GM21723 (cell line): ENCODE data around the gene VWA1.
"Not testable (repeated sequence)": the region's sequence is repeated elsewhere in the genome, so short reads cannot be mapped to it uniquely, and the experiment has no call there.

ENCODE experiments used
- ATAC-seq: cut with Tn5 transposase; IDR thresholded peaks from one replicate; pipeline ENCODE4 v1.9.1; 2021; ENCODE audit warnings: mild to moderate bottlenecking, moderate library complexity; ENCODE audit not compliant: unreplicated experiment

The VWA1 gene

DNA sequence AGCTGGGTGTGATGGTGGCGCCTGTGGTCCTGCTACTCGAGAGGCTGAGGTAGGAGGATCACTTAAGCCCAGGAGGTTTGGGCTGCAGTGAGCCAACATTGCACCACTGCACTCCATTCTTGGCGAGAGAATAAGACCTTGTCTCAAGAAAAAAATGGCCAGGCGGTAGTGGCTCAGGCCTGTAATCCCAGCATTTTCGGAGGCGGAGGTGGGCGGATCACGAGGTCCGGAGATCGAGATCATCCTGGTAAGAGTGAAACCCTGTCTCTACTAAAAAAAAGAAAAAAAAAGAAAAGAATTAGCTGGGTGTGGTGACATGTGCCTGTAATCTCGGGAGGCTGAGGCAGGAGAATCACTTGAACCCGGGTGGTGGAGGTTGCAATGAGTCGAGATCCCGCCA lies 47.4 kb downstream of the VWA1 start:
- no peak for ATAC-seq

DNA sequence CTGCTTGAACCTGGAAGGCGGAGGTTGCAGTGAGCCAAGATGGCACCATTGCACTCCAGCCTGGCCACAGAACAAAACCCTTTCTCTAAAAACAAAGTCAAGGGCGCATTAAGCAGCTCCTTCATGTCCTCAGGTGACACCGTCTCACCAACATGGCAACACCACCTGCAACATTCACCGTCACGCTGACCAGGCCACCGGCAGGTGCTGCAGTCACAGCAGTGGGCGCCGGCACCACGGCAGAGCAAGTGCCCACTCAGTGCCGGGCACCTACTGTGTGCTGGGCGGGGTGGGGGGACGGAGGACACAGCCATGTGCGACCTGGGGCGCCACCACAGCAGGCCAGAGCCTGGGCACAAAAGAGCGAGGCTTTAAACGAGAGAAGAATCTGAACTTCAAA lies 48.2 kb downstream of the VWA1 start:
- no peak for ATAC-seq

DNA sequence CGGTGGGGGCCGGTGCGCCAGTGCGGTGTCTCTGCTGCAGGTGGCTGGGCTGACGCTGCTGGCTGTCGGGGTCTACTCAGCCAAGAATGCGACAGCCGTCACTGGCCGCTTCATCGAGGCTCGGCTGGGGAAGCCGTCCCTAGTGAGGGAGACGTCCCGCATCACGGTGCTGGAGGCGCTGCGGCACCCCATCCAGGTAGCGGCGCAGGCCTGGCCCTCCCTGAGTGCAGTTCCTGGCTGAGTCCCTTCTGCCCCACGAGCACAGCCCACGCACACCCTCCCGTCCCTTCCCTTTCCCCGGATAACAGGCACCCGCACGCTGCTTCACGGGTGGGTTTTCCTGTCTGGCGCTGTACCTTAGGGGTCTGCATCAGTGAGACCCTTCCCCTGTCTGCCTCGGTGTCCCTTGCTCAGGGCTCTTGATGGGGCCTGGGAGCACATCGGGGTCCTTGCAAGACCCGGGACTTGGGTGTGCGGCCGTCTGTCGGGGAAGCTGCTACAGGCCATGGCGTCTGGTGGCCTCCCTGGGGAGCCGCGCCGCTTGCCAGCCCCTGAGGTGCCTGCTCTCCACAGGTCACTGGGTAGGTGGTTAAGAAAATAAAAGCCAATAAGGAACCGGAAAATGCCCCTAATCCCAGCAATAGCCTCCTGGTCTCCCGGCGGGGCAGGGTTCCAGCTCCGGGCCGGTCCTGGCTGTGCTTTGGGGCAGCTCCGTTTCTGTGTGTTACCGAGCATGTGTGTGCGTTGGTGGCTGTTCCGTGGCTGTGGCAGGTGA lies 49.7 kb downstream of the VWA1 start:
- not testable (repeated sequence) for ATAC-seq

DNA sequence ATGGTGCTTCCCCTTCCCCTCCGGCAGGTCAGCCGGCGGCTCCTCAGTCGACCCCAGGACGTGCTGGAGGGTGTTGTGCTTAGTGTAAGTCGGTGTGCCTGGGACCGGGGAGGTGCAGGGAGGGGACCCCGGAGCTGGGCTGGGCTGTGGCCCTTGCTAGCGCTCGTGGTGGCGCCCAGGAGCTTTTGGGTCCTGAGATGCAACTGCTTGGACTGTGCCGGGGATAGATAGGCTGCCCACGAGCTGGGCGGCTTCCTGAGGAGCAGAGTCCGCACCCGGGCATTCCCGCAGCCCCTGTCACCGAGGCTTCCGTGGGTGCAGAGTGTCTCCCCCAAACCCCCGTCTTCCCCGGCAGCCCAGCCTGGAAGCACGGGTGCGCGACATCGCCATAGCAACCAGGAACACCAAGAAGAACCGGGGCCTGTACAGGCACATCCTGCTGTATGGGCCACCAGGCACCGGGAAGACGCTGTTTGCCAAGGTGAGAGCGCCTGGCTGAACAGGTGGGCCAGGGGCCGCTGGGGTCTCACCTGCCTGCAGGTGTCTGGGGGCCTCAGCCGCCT lies 50.3 kb downstream of the VWA1 start:
- ATAC-seq = not testable (repeated sequence)

DNA sequence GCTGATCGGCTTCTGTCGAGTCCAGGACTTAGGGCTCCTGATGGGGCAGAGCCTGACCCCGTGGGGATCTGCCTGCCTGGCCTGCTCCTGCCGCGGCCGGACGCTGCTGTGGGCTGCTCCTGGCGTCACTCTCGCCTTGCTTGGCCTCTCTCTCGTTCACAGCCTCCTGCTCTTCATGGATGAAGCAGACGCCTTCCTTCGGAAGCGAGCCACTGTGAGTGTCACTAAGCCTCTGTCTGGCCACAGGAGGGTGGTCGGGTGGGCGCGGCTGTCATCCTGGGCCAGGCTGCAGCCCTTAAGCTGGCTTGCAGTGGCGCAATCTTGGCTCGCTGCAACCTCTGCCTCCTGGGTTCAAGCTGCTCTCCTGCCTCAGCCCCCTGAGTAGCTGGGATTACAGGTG lies 52.2 kb downstream of the VWA1 start:
- no peak for ATAC-seq

DNA sequence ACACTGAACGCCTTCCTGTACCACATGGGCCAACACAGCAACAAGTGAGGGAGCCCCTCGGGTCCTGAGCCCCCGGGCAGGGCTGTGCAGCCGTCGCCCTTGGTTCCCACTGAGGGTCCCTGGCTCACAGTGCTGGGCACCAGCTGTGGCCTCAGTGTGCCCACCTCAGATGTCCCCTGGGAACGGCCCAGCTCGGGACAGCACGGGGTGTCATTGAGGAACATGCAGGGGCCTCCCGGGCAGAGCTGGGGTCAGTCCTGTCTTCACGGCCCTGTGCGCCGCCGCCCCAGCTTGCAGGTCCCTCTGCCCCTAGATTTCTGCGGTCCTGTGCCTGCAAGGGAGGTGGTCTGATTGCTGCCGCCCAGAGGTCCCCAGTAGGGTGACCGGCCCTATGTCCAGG lies 53.7 kb downstream of the VWA1 start:
- no peak for ATAC-seq

DNA sequence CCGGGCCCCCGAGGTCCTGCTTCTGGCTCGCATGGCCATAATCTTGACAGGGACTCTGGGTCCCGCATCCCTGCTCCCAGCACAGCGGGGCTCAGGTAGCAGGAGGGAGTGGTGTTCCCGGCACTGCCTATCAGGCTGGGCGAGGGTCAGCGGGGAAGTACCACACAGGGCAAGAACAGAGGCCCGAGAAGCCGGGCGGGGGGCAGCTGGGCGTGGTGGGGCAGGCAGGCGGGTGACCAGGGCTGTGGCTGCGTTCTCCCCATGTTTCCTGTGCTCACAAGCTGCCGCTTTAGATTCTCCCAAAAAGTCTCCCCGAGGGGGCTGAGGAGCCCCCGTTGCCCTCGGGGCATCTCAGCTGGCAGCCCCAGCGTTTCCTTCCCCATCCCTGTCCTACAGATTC lies 54.4 kb downstream of the VWA1 start:
- no peak for ATAC-seq

DNA sequence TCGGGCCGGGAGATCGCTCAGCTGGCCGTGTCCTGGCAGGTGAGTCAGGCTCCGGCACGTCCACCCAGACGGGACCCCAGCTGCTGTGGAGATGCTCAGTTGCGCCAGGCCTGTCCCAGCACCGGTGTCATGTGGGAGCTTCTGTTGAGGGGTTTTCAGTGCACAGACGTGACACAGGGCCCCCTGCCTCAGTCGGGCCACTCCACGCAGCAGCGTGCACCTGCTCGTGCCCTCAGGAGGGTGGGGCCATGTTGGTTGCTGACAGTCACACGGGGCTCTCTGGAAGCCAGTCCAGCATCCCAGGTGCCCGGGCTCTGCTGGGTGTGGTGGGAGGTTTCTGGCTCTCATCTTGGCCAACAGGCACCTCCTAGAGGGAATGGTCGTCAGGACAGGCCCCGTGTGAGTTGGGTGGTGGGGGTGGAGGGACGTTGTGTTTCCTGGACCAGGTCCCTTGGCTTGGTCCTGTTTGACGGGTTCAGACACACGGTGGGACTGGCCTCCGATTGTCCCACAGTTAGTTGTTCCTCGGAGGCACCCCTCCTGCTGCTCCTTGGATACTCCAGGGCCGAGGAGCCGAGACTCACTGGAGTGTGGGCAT lies 55.2 kb downstream of the VWA1 start:
- no peak for ATAC-seq

DNA sequence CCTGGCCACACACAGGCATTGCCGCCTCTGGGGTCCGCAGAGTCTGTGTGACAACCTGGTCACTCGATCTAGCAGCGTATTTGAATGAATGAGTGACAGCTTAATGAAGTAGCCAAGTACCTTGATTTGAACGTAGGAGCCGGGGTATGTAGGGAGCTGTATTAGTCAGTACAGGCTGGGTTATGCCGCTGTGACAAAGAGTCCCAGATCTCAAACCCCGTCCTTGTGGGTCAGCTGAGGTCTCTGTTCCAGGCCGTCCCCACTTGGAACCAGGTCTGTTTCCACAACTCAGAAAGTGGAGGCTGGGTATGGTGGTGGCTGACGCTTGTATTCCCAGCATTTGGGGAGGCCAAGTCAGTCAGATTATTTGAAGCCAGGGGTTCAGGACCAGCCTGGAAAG lies 56.1 kb downstream of the VWA1 start:
- no peak for ATAC-seq
